HG02884 (cell line): ENCODE data around the gene PRPF6.

ENCODE experiments used
- ATAC-seq: cut with Tn5 transposase; IDR thresholded peaks from one replicate; pipeline ENCODE4 v1.9.1; 2021; ENCODE audit warnings: mild to moderate bottlenecking, moderate library complexity; ENCODE audit not compliant: unreplicated experiment

PRPF6 gene

GRCh38 chr20:63945921-63946920 is 34.7 kb upstream of the PRPF6 start:
- no peak for ATAC-seq

- no peak for ATAC-seq
Observed at GRCh38 chr20:63946986-63947637, 33.8 kb upstream of the PRPF6 start.

GRCh38 chr20:63947638-63948456 is 33.1 kb upstream of the PRPF6 start:
- no peak for ATAC-seq

- no peak for ATAC-seq
Observed at GRCh38 chr20:63950701-63951397, 30.1 kb upstream of the PRPF6 start.

- no peak for ATAC-seq
Observed at GRCh38 chr20:63951398-63952209, 29.3 kb upstream of the PRPF6 start.

- no peak for ATAC-seq
Observed at GRCh38 chr20:63952210-63952535, 28.8 kb upstream of the PRPF6 start.

- ATAC-seq, result no peak
Observed at GRCh38 chr20:63952769-63953168, 28.2 kb upstream of the PRPF6 start.

GRCh38 chr20:63953764-63954429 is 27.0 kb upstream of the PRPF6 start:
- no peak for ATAC-seq

GRCh38 chr20:63955281-63955826 is 25.6 kb upstream of the PRPF6 start:
- no peak for ATAC-seq

- ATAC-seq, result peak; percentile 58
Observed at GRCh38 chr20:63955827-63956663, 24.9 kb upstream of the PRPF6 start, which contains the start of gene UCKL1. TSS of gene UCKL1 (minus strand) at chr20:63956416. CDS start at chr20:63956372, 44 bp downstream.

GRCh38 chr20:63956664-63957003 is 24.3 kb upstream of the PRPF6 start:
- peak; percentile 12 for ATAC-seq

GRCh38 chr20:63957004-63957689 is 23.8 kb upstream of the PRPF6 start:
- ATAC-seq, result no peak

GRCh38 chr20:63957690-63958441 is 23.1 kb upstream of the PRPF6 start:
- ATAC-seq, result no peak

- no peak for ATAC-seq
Observed at GRCh38 chr20:63958471-63958870, 22.5 kb upstream of the PRPF6 start.

- ATAC-seq, result no peak
Observed at GRCh38 chr20:63958964-63959698, 21.8 kb upstream of the PRPF6 start.

- ATAC-seq, result no peak
Observed at GRCh38 chr20:63959699-63960075, 21.2 kb upstream of the PRPF6 start.
